Chondrocyte (in vitro differentiated cells): ENCODE data around the gene PAPOLA. TPM values are rescaled to one million over a fixed set of nuclear protein-coding genes. Genes with fewer than 3 reads are reported as not detected.
"Not testable (repeated sequence)": the region's sequence is repeated elsewhere in the genome, so short reads cannot be mapped to it uniquely, and the experiment has no call there.

Source experiments
- DNase-seq: peaks from one replicate; pipeline ENCODE4 v3.0.0; 2021; ENCODE audit warnings: mixed read lengths, low spot score
- H3K27ac Mint-ChIP-seq: one replicate; pipeline ENCODE4 v1.8.0; 2021; ENCODE audit warnings: mild to moderate bottlenecking, moderate library complexity, mixed read lengths; ENCODE audit not compliant: unreplicated experiment
- H3K27me3 Mint-ChIP-seq: 2 replicates; pipeline ENCODE4 v1.8.0; 2021; ENCODE audit warnings: low read depth, mixed read lengths
- H3K36me3 Mint-ChIP-seq: 2 replicates; pipeline ENCODE4 v1.8.0; 2021; ENCODE audit warnings: low read depth, mixed read lengths
- H3K4me1 Mint-ChIP-seq: 2 replicates; pipeline ENCODE4 v1.8.0; 2021; ENCODE audit warnings: low read depth, mild to moderate bottlenecking, mixed read lengths
- H3K4me3 Mint-ChIP-seq: one replicate; pipeline ENCODE4 v1.8.0; 2021; ENCODE audit warnings: mild to moderate bottlenecking, moderate library complexity, mixed read lengths; ENCODE audit not compliant: unreplicated experiment
- H3K9me3 Mint-ChIP-seq: 2 replicates; pipeline ENCODE4 v1.8.0; 2021; ENCODE audit warnings: low read depth, mixed read lengths
- total RNA-seq: library from RNA; stranded (reverse); gene quantifications from 3 replicates; pipeline ENCODE4 v1.2.1, GENCODE V29; 2021
- TF ChIP-seq, protein P1 (sequence below): fragments of 200-600 bp; sonication (generic); IDR thresholded peaks from 2 replicates; pipeline ENCODE4 v1.5.0; 2021; ENCODE audit warnings: antibody characterized with exemption, mild to moderate bottlenecking, moderate library complexity

PAPOLA gene
- total RNA-seq, 1 donor from 2014 or later = 114 TPM

DNA sequence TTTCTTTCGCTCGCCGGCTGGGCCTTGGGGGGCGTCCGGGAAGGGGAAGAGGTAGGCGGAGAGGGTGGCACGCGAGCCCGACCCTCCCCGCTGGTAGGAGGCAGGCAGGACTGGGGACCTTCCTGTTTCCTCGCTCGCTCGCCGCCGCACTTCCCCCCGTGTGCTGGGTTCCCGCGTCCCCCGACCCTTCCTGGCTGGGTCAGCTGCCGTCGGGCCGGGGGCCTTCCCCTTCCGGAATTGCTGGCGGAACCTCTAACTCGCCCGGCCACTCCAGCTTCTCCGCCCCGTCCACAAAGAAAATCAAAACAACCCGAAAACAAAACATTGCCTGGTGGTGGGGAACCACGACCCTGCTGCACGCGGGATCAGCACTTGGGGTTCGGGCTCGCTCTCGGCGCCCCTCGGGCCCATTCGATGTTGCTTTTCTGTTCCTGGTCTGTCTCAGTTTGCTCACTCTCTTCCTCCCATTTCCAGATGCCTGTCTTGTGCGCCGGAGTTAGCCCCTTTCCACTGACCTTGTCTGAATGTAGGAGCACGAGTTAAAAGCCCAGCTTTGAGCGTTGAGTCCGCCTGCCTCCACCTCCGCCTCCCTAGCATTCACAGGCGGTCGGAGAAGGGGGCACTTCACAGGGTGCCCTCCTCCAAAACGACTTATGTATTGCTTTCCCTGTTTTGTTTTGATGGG lies 581 bp downstream of the PAPOLA start:
- peak overlapping the region; percentile 99 for H3K27ac Mint-ChIP-seq
- H3K9me3 Mint-ChIP-seq = no peaks in the 10 kb centered on the region
- no peak for DNase-seq
- H3K4me1 Mint-ChIP-seq = peaks cover 41% of the 10 kb centered on the region
- peak overlapping the region; percentile 99 for H3K4me3 Mint-ChIP-seq
- no peaks in the 10 kb centered on the region for H3K27me3 Mint-ChIP-seq
- TF ChIP-seq, protein P1, sequence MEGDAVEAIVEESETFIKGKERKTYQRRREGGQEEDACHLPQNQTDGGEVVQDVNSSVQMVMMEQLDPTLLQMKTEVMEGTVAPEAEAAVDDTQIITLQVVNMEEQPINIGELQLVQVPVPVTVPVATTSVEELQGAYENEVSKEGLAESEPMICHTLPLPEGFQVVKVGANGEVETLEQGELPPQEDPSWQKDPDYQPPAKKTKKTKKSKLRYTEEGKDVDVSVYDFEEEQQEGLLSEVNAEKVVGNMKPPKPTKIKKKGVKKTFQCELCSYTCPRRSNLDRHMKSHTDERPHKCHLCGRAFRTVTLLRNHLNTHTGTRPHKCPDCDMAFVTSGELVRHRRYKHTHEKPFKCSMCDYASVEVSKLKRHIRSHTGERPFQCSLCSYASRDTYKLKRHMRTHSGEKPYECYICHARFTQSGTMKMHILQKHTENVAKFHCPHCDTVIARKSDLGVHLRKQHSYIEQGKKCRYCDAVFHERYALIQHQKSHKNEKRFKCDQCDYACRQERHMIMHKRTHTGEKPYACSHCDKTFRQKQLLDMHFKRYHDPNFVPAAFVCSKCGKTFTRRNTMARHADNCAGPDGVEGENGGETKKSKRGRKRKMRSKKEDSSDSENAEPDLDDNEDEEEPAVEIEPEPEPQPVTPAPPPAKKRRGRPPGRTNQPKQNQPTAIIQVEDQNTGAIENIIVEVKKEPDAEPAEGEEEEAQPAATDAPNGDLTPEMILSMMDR = no peak
- no peaks in the 10 kb centered on the region for H3K36me3 Mint-ChIP-seq

DNA sequence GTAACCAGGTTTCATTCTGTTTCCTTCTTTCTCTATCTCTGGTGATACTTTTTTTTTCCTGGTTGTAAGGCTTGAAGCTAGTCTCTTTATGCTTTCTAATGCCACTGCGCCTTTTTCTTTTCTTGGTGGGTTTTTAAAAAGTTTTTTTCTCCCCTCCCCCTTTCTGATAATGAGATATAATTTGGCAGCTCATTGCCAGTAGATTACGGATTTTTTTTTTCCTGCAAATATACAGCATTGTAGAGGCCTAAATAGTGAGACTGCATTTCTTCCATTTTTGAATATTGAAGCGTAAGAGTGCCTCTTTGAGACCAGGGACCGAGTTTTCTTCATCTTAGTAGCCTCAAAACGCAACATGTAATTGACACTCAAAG lies 1.1 kb downstream of the PAPOLA start:
- Mint-ChIP-seq H3K27ac (peak overlapping the region; percentile 99), H3K36me3 (no peaks in the 10 kb centered on the region), H3K9me3 (no peaks in the 10 kb centered on the region), H3K4me3 (peak overlapping the region; percentile 99), H3K27me3 (no peaks in the 10 kb centered on the region), H3K4me1 (peaks cover 42% of the 10 kb centered on the region)
- TF ChIP-seq, protein P1 = no peak
- no peak for DNase-seq

DNA sequence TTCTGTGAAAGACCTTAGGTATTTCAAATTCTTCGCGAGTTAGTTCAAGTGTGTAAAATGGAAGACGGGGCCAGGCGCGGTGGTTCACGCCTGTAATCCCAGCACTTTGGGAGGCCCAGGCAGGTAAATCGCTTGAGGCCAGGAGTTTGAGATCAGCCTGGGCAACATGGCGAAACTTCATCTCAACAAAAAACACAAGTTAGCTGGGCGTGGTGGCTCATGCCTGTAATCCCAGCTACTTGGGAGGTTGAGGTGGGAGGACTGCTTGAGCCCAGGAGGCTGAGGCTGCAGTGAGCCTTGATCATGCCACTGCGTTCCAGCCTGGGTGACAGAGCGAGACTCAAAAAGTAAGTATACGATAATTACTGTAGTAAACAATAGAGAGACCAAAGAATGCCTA lies 2.2 kb downstream of the PAPOLA start:
- H3K9me3 Mint-ChIP-seq, H3K36me3 Mint-ChIP-seq, H3K27me3 Mint-ChIP-seq, DNase-seq: not testable (repeated sequence)
- H3K27ac Mint-ChIP-seq = peak overlapping the region; percentile 99
- H3K4me3 Mint-ChIP-seq = peak overlapping the region; percentile 99
- peaks cover 43% of the 10 kb centered on the region for H3K4me1 Mint-ChIP-seq

DNA sequence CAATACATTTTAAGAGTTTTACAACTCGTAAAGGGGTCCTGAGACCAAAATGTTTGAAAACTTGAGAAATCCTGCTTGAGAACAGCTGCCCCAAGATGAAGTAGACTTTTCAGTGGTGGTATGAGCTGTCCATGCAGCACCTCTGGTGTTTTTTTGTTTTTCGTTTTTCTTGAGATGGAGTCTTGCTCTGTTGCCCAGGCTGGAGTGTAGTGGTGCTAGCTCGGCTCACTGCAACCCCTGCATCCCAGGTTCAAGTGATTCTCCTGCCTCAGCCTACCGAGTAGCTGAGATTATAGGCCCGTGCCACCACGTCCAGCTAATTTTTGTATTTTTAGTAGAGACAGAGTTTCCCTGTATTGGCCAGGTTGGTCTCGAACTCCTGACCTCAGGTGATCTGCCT lies 5.5 kb downstream of the PAPOLA start:
- no peak overlapping the region for H3K4me3 Mint-ChIP-seq
- H3K36me3 Mint-ChIP-seq = no peaks in the 10 kb centered on the region
- TF ChIP-seq, protein P1 = no peak
- peaks cover 56% of the 10 kb centered on the region for H3K4me1 Mint-ChIP-seq
- no peaks in the 10 kb centered on the region for H3K9me3 Mint-ChIP-seq
- no peak overlapping the region for H3K27ac Mint-ChIP-seq
- no peaks in the 10 kb centered on the region for H3K27me3 Mint-ChIP-seq
- no peak for DNase-seq

DNA sequence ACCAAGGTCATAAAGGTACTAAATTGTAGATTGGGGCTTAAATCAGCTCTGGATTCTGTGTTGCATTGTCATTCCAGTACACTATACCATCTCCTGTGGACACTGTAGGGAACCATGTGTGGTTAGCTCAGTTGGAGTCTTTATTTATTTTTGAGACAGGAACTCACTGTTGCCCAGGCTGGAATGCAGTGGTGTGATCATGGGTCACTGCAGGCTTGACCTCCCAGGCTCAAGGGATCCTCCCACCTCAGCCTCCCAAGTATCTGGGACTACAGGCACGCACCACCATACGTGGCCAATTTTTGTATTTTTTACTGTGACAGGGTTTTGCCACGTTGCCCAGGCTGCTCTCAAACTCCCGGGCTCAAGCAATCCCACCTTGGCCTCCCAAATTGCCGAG lies 6.7 kb downstream of the PAPOLA start:
- TF ChIP-seq, protein P1 = no peak
- Mint-ChIP-seq H3K27ac (no peak overlapping the region), H3K4me3 (no peak overlapping the region), H3K27me3 (no peaks in the 10 kb centered on the region), H3K4me1 (peaks cover 54% of the 10 kb centered on the region), H3K9me3 (no peaks in the 10 kb centered on the region), H3K36me3 (no peaks in the 10 kb centered on the region)
- no peak for DNase-seq

DNA sequence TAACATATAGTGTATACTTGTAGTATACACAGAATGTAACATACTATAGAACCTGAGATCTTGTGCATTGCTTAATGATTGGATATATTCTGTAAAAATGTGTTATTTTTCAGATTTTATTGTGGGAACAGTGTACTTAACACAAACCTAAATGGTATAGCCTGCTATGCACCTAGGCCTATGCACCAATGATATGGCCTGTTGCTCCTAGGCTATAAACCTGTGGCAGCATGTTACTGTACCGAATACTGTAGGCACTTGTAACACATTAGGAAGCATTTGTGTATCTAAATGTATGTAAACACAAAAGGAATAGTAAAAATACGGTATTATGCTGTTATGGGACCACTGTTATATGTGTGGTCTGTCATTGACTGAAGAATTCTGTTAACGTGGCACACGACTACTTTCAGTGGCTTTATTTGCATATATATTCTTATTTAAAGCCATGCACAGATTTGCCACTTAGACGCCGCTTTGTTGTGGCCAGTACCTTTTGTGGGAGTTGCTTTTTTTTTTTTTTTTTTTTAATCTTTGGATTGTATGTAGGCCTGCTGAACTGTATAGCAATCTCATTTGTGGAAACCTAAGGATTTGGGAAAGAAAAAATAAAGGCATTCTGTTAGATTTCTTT lies 7.4 kb downstream of the PAPOLA start:
- no peak overlapping the region for H3K27ac Mint-ChIP-seq
- H3K27me3 Mint-ChIP-seq = no peaks in the 10 kb centered on the region
- no peaks in the 10 kb centered on the region for H3K9me3 Mint-ChIP-seq
- no peak overlapping the region for H3K4me3 Mint-ChIP-seq
- no peaks in the 10 kb centered on the region for H3K36me3 Mint-ChIP-seq
- H3K4me1 Mint-ChIP-seq = peaks cover 54% of the 10 kb centered on the region
- TF ChIP-seq, protein P1 = no peak
- no peak for DNase-seq
